Neural crest cell (in vitro differentiated cells): Measurements from ENCODE around the gene ARHGAP4. TPM values are rescaled to one million over a fixed set of nuclear protein-coding genes. Genes with fewer than 3 reads are reported as not detected.
A peak's percentile ranks its signal among the peaks of the same experiment; 100 is the strongest.

Experiments used
- DNase-seq: peaks from one replicate; pipeline ENCODE4 v3.0.0; 2021; ENCODE audit warnings: low read depth, mixed read lengths, low spot score
- H3K27ac Mint-ChIP-seq: one replicate; pipeline ENCODE4 v1.8.0; 2021; ENCODE audit warnings: mild to moderate bottlenecking, mixed read lengths; ENCODE audit not compliant: unreplicated experiment
- H3K27me3 Mint-ChIP-seq: 2 replicates; pipeline ENCODE4 v1.8.0; 2021; ENCODE audit warnings: low read depth, mild to moderate bottlenecking, mixed read lengths
- H3K36me3 Mint-ChIP-seq: 2 replicates; pipeline ENCODE4 v1.8.0; 2021; ENCODE audit warnings: low read depth, mild to moderate bottlenecking, mixed read lengths
- H3K4me1 Mint-ChIP-seq: 2 replicates; pipeline ENCODE4 v1.8.0; 2021; ENCODE audit warnings: mixed read lengths
- H3K4me3 Mint-ChIP-seq: one replicate; pipeline ENCODE4 v1.8.0; 2021; ENCODE audit warnings: mild to moderate bottlenecking, mixed read lengths
- H3K9me3 Mint-ChIP-seq: 2 replicates; pipeline ENCODE4 v1.8.0; 2021; ENCODE audit warnings: mixed read lengths
- total RNA-seq: library from RNA; stranded (reverse); gene quantifications from 2 replicates; pipeline ENCODE4 v1.2.1, GENCODE V29; 2021
- TF ChIP-seq, protein P1 (sequence below): fragments of 200-600 bp; sonication (generic); conservative IDR thresholded peaks from 2 replicates; pipeline ENCODE4 v1.5.0; 2021; ENCODE audit warnings: antibody characterized with exemption, mild to moderate bottlenecking

Gene ARHGAP4
- total RNA-seq, 1 donor from 2014 or later: 10.7 TPM

DNA sequence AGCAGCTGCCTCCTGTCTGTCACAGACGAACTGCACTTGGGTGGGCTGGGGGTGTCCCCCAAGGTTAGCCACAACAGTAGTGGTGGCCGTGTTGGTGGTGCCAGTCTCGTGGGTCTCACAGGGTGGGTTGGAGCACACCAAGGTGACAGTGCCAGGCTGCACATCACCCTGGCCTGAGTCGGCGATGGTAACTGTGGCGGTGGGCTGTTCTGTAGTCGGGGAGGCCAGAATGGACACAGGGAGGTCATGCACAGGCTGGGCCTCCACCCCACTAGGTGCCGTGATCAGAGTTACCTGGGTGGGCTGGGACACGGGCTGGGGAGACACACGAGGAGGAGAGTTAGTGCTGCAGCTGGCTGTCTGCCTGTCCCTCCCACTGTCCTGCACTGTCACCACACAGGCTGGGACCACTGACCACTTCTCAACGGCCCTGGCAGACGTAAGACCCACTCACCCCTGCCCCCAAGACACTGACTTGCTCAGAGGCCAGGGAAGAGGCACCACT lies 29.2 kb upstream of the ARHGAP4 start:
- H3K36me3 Mint-ChIP-seq: peaks cover 20% of the 10 kb centered on the region
- H3K9me3 Mint-ChIP-seq: no peaks in the 10 kb centered on the region
- peaks cover 9% of the 10 kb centered on the region for H3K4me1 Mint-ChIP-seq
- no peak for DNase-seq
- H3K27me3 Mint-ChIP-seq: no peaks in the 10 kb centered on the region
- peak overlapping the region; percentile 38 for H3K4me3 Mint-ChIP-seq
- no peak overlapping the region for H3K27ac Mint-ChIP-seq
- TF ChIP-seq, protein P1, sequence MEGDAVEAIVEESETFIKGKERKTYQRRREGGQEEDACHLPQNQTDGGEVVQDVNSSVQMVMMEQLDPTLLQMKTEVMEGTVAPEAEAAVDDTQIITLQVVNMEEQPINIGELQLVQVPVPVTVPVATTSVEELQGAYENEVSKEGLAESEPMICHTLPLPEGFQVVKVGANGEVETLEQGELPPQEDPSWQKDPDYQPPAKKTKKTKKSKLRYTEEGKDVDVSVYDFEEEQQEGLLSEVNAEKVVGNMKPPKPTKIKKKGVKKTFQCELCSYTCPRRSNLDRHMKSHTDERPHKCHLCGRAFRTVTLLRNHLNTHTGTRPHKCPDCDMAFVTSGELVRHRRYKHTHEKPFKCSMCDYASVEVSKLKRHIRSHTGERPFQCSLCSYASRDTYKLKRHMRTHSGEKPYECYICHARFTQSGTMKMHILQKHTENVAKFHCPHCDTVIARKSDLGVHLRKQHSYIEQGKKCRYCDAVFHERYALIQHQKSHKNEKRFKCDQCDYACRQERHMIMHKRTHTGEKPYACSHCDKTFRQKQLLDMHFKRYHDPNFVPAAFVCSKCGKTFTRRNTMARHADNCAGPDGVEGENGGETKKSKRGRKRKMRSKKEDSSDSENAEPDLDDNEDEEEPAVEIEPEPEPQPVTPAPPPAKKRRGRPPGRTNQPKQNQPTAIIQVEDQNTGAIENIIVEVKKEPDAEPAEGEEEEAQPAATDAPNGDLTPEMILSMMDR: no peak

DNA sequence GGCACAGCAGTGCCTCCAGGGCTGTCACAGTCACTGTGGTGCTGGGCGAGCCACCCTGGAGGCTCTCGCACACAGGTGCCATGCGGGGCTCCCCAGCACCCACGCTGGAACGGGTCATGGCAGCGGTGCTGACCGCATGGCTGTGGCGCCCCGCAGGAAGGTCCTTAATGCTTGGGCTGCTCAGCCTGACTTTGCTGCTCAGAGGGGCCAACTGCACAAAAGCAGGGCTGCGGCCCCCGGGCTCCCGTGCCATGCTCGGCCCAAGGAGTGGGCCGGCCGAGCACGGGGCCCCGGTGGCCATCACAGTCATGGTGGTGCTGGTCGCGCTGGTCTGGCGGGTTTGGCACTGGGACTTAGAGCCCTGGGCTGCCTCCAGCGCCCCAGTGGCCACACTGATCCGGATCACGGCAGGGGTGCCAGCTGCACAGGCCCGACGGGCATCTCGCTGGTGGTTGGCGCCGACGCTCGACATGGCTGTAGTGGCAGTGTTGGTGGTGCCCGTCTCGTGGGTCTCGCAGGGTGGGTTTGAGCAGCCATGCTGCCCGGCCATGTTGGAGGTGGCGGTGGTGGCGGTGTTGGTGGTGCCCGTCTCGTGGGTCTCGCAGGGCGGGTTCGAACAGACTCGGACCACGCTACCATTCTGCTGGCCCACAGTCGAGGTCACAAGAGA lies 28.6 kb upstream of the ARHGAP4 start:
- Mint-ChIP-seq H3K4me1 (peaks cover 10% of the 10 kb centered on the region), H3K4me3 (peak overlapping the region; percentile 61), H3K27ac (no peak overlapping the region), H3K27me3 (no peaks in the 10 kb centered on the region), H3K36me3 (peaks cover 21% of the 10 kb centered on the region), H3K9me3 (no peaks in the 10 kb centered on the region)
- TF ChIP-seq, protein P1: no peak
- no peak for DNase-seq

DNA sequence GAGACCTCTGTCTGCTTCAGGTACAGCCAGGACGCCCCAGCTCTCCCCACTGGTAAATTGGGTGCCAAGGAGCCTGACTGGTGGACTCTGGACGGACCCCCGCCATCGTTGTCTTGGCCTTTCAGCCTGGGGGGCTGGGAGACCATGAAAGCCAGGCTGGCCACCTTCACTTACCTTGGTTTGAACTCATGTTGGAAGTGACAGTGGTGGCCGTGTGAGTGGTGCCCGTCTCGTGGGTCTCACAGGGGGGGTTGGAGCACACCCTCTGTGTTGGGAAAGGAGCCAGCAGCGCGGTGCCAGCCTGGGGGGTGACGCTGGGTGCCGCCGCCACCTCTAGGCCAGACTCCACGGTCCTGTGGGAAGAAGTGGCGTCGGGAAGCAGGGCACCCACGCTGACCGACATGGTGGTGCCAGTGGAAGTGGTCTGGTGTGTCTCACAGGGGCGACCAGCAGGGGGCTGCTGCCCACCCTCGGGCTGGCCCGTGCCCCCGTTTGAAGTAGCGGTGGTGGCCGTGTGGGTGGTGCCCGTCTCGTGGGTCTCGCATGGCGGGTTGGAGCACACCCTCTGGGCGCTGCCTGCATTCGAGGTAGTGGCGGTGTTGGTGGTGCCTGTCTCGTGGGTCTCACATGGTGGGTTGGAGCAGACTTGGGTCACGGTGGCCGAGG lies 28.0 kb upstream of the ARHGAP4 start:
- DNase-seq: no peak
- Mint-ChIP-seq H3K27ac (no peak overlapping the region), H3K4me1 (peaks cover 14% of the 10 kb centered on the region), H3K27me3 (no peaks in the 10 kb centered on the region), H3K9me3 (no peaks in the 10 kb centered on the region), H3K4me3 (peak overlapping the region; percentile 61), H3K36me3 (peaks cover 25% of the 10 kb centered on the region)
- TF ChIP-seq, protein P1: no peak

DNA sequence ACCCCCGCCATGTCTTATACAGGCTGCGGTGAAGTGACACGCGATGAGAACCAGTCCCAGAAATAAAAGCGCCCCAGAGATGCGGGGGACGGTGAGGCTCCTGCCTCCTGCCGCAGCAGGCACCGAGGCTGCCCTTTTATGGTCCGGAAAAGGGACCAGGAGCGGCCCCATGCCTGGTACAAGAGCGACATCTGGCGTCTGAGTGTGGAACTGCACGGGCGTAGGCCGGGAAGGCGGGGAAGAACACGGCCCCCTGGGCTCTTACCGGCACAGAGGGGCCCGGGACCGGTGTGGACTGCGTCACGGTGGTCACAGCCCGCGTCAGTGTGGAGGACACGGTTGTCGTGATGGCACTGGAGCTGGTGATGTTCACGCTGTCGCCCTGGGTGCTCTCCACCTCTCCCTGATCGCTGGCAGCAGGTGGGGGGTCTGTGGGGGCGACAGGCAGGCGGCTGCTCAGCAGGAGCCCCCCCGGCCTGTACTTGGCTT lies 27.3 kb upstream of the ARHGAP4 start:
- H3K4me1 Mint-ChIP-seq: peaks cover 19% of the 10 kb centered on the region
- DNase-seq: peak; percentile 96

DNA sequence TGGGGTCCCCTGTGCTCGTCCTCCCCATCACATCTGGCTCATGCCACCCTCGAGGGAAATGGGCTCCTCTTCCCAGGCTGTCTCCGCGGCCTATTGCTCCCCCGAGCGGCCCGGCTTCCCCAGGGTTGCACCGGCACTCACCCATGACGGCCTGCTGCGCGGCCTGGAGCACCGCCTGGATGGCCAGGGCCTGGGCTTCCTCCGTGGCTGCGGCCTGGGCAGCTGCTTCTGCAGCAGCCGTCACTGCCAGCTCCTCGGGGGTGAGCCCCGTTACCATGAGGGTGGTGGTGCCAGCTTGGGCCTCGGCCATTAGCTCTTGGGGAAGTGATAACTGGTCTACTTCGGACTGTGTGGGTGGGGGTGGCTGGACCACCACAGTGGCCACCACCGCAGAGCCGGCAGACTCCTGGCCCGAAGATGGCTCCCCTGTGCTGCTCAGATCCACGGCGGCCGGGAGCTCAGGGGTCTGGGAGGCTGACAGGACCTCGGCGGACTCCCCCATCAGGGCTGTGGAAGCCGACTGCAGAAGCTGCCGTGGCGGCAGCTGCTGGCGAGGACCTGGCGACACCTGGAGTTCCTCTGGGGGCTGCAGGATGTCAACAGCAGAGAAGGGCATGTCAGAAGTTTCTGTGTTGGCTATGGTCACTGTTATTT lies 26.4 kb upstream of the ARHGAP4 start:
- TF ChIP-seq, protein P1: no peak
- no peak overlapping the region for H3K27ac Mint-ChIP-seq
- no peak overlapping the region for H3K4me3 Mint-ChIP-seq
- H3K9me3 Mint-ChIP-seq: peaks cover 2% of the 10 kb centered on the region
- H3K4me1 Mint-ChIP-seq: peaks cover 26% of the 10 kb centered on the region
- DNase-seq: no peak
- H3K36me3 Mint-ChIP-seq: peaks cover 34% of the 10 kb centered on the region
- peaks cover 4% of the 10 kb centered on the region for H3K27me3 Mint-ChIP-seq

More for the DNA sequence above, 27.3 kb upstream of the ARHGAP4 start:
- Mint-ChIP-seq H3K4me3 (peak overlapping the region; percentile 67), H3K36me3 (peaks cover 29% of the 10 kb centered on the region), H3K27me3 (peaks cover 2% of the 10 kb centered on the region), H3K9me3 (no peaks in the 10 kb centered on the region), H3K27ac (no peak overlapping the region)
- TF ChIP-seq, protein P1: peak; percentile 97
